MCF 10A (cell line): ENCODE measurements around the gene C12orf42. TPM values are rescaled to one million over a fixed set of nuclear protein-coding genes. Genes with fewer than 3 reads are reported as not detected.

Source experiments
- BruUV-seq: library from RNA; stranded (reverse); fragments of 400-500 nt; replicated peaks from 2 replicates; lab custom pipeline; 2021; lab: Mats Ljungman, UMichigan
- CTCF ChIA-PET: fragments of 300-600 bp; sonication (Branson Sonifier 250); formaldehyde crosslinking; extraction: SDS; loops from one replicate; lab custom pipeline; 2021; ENCODE audit warnings: antibody characterized with exemption, inconsistent platforms; lab: Yijun Ruan, JAX
- POLR2A ChIA-PET: fragments of 300-600, 350-650 bp; sonication (Branson Sonifier 250); formaldehyde crosslinking; extraction: SDS; loops from one replicate; lab custom pipeline; 2020; ENCODE audit warnings: antibody characterized with exemption, inconsistent platforms; lab: Yijun Ruan, JAX
- DNase-seq: peaks from one replicate; pipeline ENCODE4 v3.0.0-alpha.2; 2018; ENCODE audit not compliant: unreplicated experiment
- H3K27ac Mint-ChIP-seq: one replicate; pipeline ENCODE4 v1.8.0; 2022; ENCODE audit warnings: mild to moderate bottlenecking, low read depth, mixed read lengths; ENCODE audit not compliant: unreplicated experiment
- H3K27me3 Mint-ChIP-seq: one replicate; pipeline ENCODE4 v1.8.0; 2022; ENCODE audit warnings: mixed read lengths; ENCODE audit not compliant: insufficient read depth, unreplicated experiment
- H3K36me3 Mint-ChIP-seq: one replicate; pipeline ENCODE4 v1.8.0; 2022; ENCODE audit warnings: mild to moderate bottlenecking, moderate library complexity, mixed read lengths; ENCODE audit not compliant: insufficient read depth, unreplicated experiment
- H3K4me1 Mint-ChIP-seq: one replicate; pipeline ENCODE4 v1.8.0; 2022; ENCODE audit warnings: mixed read lengths; ENCODE audit not compliant: insufficient read depth, unreplicated experiment
- H3K4me3 Mint-ChIP-seq: one replicate; pipeline ENCODE4 v1.8.0; 2022; ENCODE audit warnings: mild to moderate bottlenecking, moderate library complexity, mixed read lengths; ENCODE audit not compliant: unreplicated experiment
- H3K9me3 Mint-ChIP-seq: one replicate; pipeline ENCODE4 v1.8.0; 2022; ENCODE audit warnings: mixed read lengths; ENCODE audit not compliant: unreplicated experiment
- intact Hi-C: fragments of 100-400 bp; cut with micrococcal nuclease; formaldehyde crosslinking; loops from 2 replicates; pipeline ENCODE4 v1.14.1; 2022
- total RNA-seq: library from RNA; stranded (reverse); gene quantifications from 2 replicates; pipeline ENCODE4 v1.2.3, GENCODE V29; 2022
- TF ChIP-seq, protein P1 (sequence below): fragments of 200-600 bp; IDR thresholded peaks from one replicate; pipeline ENCODE4 v1.8.0; 2022; ENCODE audit warnings: antibody characterized with exemption, mild to moderate bottlenecking; ENCODE audit not compliant: unreplicated experiment

Gene C12orf42
- total RNA-seq, 1 experiment from 2014 or later, result not detected

DNA sequence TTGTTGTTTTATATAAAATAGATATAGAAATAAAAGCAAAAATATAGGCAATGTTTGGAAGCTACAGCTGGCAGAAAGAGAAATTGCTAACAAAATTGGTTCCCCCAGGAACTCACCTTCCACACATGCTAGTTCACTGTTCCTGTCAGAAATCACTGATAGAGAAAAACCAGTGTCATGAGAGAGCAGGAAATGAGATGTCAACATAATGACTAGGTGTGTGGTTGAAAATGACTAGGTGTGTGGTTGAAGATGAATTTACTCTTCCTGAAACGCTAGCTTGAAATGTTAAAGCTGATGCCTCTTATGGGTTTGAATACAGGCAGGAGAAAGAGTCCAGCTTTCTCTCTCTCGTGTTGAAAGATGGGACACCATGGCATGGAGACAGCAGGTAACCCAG, 216.3 kb downstream of the C12orf42 start:
- TF ChIP-seq, protein P1, sequence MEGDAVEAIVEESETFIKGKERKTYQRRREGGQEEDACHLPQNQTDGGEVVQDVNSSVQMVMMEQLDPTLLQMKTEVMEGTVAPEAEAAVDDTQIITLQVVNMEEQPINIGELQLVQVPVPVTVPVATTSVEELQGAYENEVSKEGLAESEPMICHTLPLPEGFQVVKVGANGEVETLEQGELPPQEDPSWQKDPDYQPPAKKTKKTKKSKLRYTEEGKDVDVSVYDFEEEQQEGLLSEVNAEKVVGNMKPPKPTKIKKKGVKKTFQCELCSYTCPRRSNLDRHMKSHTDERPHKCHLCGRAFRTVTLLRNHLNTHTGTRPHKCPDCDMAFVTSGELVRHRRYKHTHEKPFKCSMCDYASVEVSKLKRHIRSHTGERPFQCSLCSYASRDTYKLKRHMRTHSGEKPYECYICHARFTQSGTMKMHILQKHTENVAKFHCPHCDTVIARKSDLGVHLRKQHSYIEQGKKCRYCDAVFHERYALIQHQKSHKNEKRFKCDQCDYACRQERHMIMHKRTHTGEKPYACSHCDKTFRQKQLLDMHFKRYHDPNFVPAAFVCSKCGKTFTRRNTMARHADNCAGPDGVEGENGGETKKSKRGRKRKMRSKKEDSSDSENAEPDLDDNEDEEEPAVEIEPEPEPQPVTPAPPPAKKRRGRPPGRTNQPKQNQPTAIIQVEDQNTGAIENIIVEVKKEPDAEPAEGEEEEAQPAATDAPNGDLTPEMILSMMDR, result no peak
- Mint-ChIP-seq H3K4me1 (peaks cover 6% of the 10 kb centered on the region), H3K4me3 (no peak overlapping the region), H3K9me3 (no peaks in the 10 kb centered on the region), H3K27ac (no peak overlapping the region), H3K27me3 (no peaks in the 10 kb centered on the region), H3K36me3 (no peaks in the 10 kb centered on the region)
- DNase-seq, result no peak
- BruUV-seq, result no TSS peak
- ChIA-PET POLR2A (no interaction called here), CTCF (interaction anchor here (0.7 kb wide), 1 partner anchor 646 kb away, joined by 3 read pairs; no protein-coding TSS in a partner anchor)
- intact Hi-C loops, result no loop called here

- CTCF ChIA-PET, result no interaction called here
Measured at GRCh38 chr12:103278329-103278728, 217.4 kb downstream of the C12orf42 start.

GRCh38 chr12:103273645-103274044, 222.1 kb downstream of the C12orf42 start:
- TF ChIP-seq, protein P1, result no peak
- no peak overlapping the region for H3K4me3 Mint-ChIP-seq
- no peaks in the 10 kb centered on the region for H3K4me1 Mint-ChIP-seq
- POLR2A ChIA-PET, result no interaction called here
- H3K27ac Mint-ChIP-seq, result no peak overlapping the region
- DNase-seq, result no peak
- H3K36me3 Mint-ChIP-seq, result no peaks in the 10 kb centered on the region
- H3K27me3 Mint-ChIP-seq, result peaks cover 11% of the 10 kb centered on the region
- intact Hi-C loops, result no loop called here
- BruUV-seq, result no TSS peak
- CTCF ChIA-PET, result interaction anchor here (0.6 kb wide), 1 partner anchor 125 kb away, joined by 3 read pairs; no protein-coding TSS in a partner anchor
- H3K9me3 Mint-ChIP-seq, result no peaks in the 10 kb centered on the region

More at GRCh38 chr12:103278329-103278728, 217.4 kb downstream of the C12orf42 start:
- POLR2A ChIA-PET, result no interaction called here
- BruUV-seq, result no TSS peak
- H3K36me3 Mint-ChIP-seq, result no peaks in the 10 kb centered on the region
- TF ChIP-seq, protein P1, result no peak
- no peak overlapping the region for H3K4me3 Mint-ChIP-seq
- intact Hi-C loops, result no loop called here
- DNase-seq, result no peak
- no peaks in the 10 kb centered on the region for H3K27me3 Mint-ChIP-seq
- no peak overlapping the region for H3K27ac Mint-ChIP-seq
- H3K4me1 Mint-ChIP-seq, result peaks cover 6% of the 10 kb centered on the region
- H3K9me3 Mint-ChIP-seq, result no peaks in the 10 kb centered on the region

DNA sequence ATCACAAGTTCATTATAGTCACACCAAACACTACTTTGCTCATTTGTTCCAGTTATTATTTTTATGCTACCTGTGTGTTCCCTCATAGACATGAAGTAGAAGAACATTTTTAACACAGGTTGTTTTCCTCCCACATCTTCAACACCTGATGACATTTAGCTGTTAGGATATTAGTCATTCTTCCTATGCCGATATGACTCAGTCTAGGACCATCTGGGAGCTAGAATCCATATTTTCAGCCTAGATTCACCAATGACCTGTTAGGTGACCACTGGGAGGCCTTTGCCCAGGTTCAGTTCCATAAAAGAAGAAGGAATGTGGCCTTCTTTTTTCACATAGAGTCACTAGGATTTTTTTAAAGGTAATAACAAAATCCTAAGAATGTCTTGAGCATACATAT, 222.8 kb downstream of the C12orf42 start:
- no peaks in the 10 kb centered on the region for H3K4me1 Mint-ChIP-seq
- DNase-seq, result peak; percentile 21
- no peak overlapping the region for H3K4me3 Mint-ChIP-seq
- no peaks in the 10 kb centered on the region for H3K9me3 Mint-ChIP-seq
- BruUV-seq, result no TSS peak
- no peaks in the 10 kb centered on the region for H3K36me3 Mint-ChIP-seq
- H3K27ac Mint-ChIP-seq, result no peak overlapping the region
- ChIA-PET CTCF (no interaction called here), POLR2A (no interaction called here)
- intact Hi-C loops, result no loop called here
- H3K27me3 Mint-ChIP-seq, result peaks cover 18% of the 10 kb centered on the region
- TF ChIP-seq, protein P1, result no peak
